CD4-positive, alpha-beta T cell (primary cell): ENCODE results near the gene PDCD5. TPM values are rescaled to one million over a fixed set of nuclear protein-coding genes. Genes with fewer than 3 reads are reported as not detected.
"Not testable (repeated sequence)": the region's sequence is repeated elsewhere in the genome, so short reads cannot be mapped to it uniquely, and the experiment has no call there.

Experiments
- ATAC-seq: fragments of 200-7000 bp; cut with Tn5 transposase; one replicate; pipeline ENCODE4 v1.10.0; 2022; ENCODE audit warnings: mild to moderate bottlenecking; ENCODE audit not compliant: poor library complexity
- CTCF ChIA-PET: fragments of 350-600 bp; sonication (Branson Sonifier 250); formaldehyde crosslinking; loops from one replicate; lab custom pipeline; 2021; ENCODE audit warnings: antibody characterized with exemption, inconsistent platforms; lab: Charles Lee
- POLR2A ChIA-PET: fragments of 350-600 bp; sonication (Branson Sonifier 250); formaldehyde crosslinking; loops from one replicate; lab custom pipeline; 2021; ENCODE audit warnings: antibody characterized with exemption, inconsistent platforms; lab: Charles Lee
- DNase-seq, 14 experiments: peaks; one replicate each; pipeline ENCODE4 v3.0.0-alpha.2; 2013 to 2020; ENCODE audit warnings: mixed read lengths in 2 of 14
- H3K27ac ChIP-seq, 2 donors: one replicate each; pipeline versions ENCODE4 v1.5.1 to v1.7.0; 2013; ENCODE audit warnings: low read length in 2 of 2, low read depth in 1 of 2, mild to moderate bottlenecking in 1 of 2
- H3K27me3 ChIP-seq, 2 experiments: 1 replicate in 1 of 2; 2 replicates in 1 of 2; pipeline versions ENCODE4 v1.6.1 to v1.7.0; 2013; ENCODE audit warnings: low read length in 2 of 2, control low read depth in 1 of 2, mild to moderate bottlenecking in 1 of 2, moderate library complexity in 1 of 2; ENCODE audit not compliant: insufficient read depth in 2 of 2, control insufficient read depth in 1 of 2
- H3K36me3 ChIP-seq: one replicate; pipeline ENCODE4 v1.6.1; 2013; ENCODE audit warnings: low read length, control low read depth; ENCODE audit not compliant: insufficient read depth
- H3K4me1 ChIP-seq: one replicate; pipeline ENCODE4 v1.6.1; 2013; ENCODE audit warnings: low read length, control low read depth; ENCODE audit not compliant: insufficient read depth
- H3K4me3 ChIP-seq: one replicate; pipeline ENCODE4 v1.5.1; 2013; ENCODE audit warnings: mild to moderate bottlenecking, low read length, moderate library complexity
- H3K9me3 ChIP-seq, 2 experiments: 1 replicate in 1 of 2; 2 replicates in 1 of 2; pipeline versions ENCODE4 v1.6.1 to v1.7.0; 2013; ENCODE audit warnings: low read length in 2 of 2, mild to moderate bottlenecking in 2 of 2, control low read depth in 1 of 2, moderate library complexity in 1 of 2; ENCODE audit not compliant: control insufficient read depth in 1 of 2, insufficient read depth in 1 of 2
- H3K27ac Mint-ChIP-seq: one replicate; pipeline ENCODE4 v1.8.0; 2020; ENCODE audit warnings: mixed read lengths
- H3K27me3 Mint-ChIP-seq: one replicate; pipeline ENCODE4 v1.8.0; 2021; ENCODE audit warnings: mixed read lengths
- H3K36me3 Mint-ChIP-seq: one replicate; pipeline ENCODE4 v1.8.0; 2021; ENCODE audit warnings: low read depth, mixed read lengths
- H3K4me1 Mint-ChIP-seq: one replicate; pipeline ENCODE4 v1.8.0; 2021; ENCODE audit warnings: low read depth, mixed read lengths
- H3K4me3 Mint-ChIP-seq: one replicate; pipeline ENCODE4 v1.8.0; 2020; ENCODE audit warnings: mild to moderate bottlenecking, mixed read lengths
- H3K9me3 Mint-ChIP-seq: one replicate; pipeline ENCODE4 v1.8.0; 2020; ENCODE audit warnings: mixed read lengths
- CTCF ChIP-seq: fragments of 200-600 bp; IDR thresholded peaks from one replicate; pipeline ENCODE4 v1.8.0; 2022; ENCODE audit warnings: antibody characterized with exemption, mild to moderate bottlenecking
- intact Hi-C, 2 experiments: fragments of 100-400 bp; cut with DNase I in 1 of 2; cut with micrococcal nuclease in 1 of 2; formaldehyde crosslinking; loops; one replicate each; pipeline versions ENCODE4 v1.15.1 to v1.9.0; 2023 to 2025; cut with DNase I, micrococcal nuclease
- total RNA-seq, 174 experiments: library from RNA in 2 of 174; stranded (reverse) in 2 of 174; gene quantifications; one replicate each; pipeline ENCODE4 v1.2.3 and lab custom pipeline; 2021 to 2026

The PDCD5 gene
- total RNA-seq, 2 experiments from 2014 or later, result 30.0 to 32.7 TPM

GRCh38 chr19:32581705-32582179, 752 bp downstream of the PDCD5 start:
- intact Hi-C loops, result loop anchor here (1.0 to 10.0 kb wide), 9 partner anchors 96 to 1553 kb away; partner anchors contain the start of genes ANKRD27 (in 1 of the 2), CEP89 (in 1 of the 2), DPY19L3 (in 1 of the 2) and FAAP24 (in 1 of the 2)
- ATAC-seq (no peak), DNase-seq (peak in 3 of 14 experiments; percentile 13 to 41 (median 39))
- H3K27me3 Mint-ChIP-seq, result no peaks in the 10 kb centered on the region
- H3K36me3 Mint-ChIP-seq, result peaks cover 37% of the 10 kb centered on the region
- H3K27ac Mint-ChIP-seq, result peak overlapping the region; percentile 86
- Histone ChIP-seq H3K4me1 (peaks cover 26% of the 10 kb centered on the region), H3K4me3 (peak overlapping the region; percentile 80), H3K27me3 (peaks cover 0 to 5% of the 10 kb centered on the region in 2 experiments), H3K9me3 (no peaks in the 10 kb centered on the region), H3K36me3 (peaks cover 26% of the 10 kb centered on the region), H3K27ac (peak overlapping the region in 1 of 2 donors; percentile 40)
- no peak for TF ChIP-seq CTCF
- peak overlapping the region; percentile 91 for H3K4me3 Mint-ChIP-seq
- ChIA-PET POLR2A (interaction anchor here (0.7 to 2.6 kb wide), 8 partner anchors 13 to 603 kb away, joined by 3 to 12 read pairs (median 6); partner anchors contain the start of genes ANKRD27, DPY19L3, RGS9BP and ZNF507), CTCF (interaction anchor here (1.1 kb wide), 1 partner anchor 93 kb away, joined by 3 read pairs; the partner anchor contains the start of genes ANKRD27 and RGS9BP)
- no peaks in the 10 kb centered on the region for H3K9me3 Mint-ChIP-seq
- H3K4me1 Mint-ChIP-seq, result peaks cover 47% of the 10 kb centered on the region

GRCh38 chr19:32587747-32588504, 6.9 kb downstream of the PDCD5 start:
- H3K4me3 Mint-ChIP-seq, H3K9me3 ChIP-seq, POLR2A ChIA-PET, H3K27me3 ChIP-seq, DNase-seq, H3K9me3 Mint-ChIP-seq, H3K4me3 ChIP-seq, CTCF ChIA-PET, H3K27ac Mint-ChIP-seq, ATAC-seq, H3K4me1 ChIP-seq, H3K27me3 Mint-ChIP-seq, H3K27ac ChIP-seq: not testable (repeated sequence)
- peaks cover 29% of the 10 kb centered on the region for H3K36me3 ChIP-seq
- intact Hi-C loops, result loop anchor here (10.0 kb wide), 3 partner anchors 387 to 1547 kb away; partner anchors contain the start of genes CEP89 (in 1 of the 2) and FAAP24 (in 1 of the 2)
- Mint-ChIP-seq H3K4me1 (peaks cover 32% of the 10 kb centered on the region), H3K36me3 (peaks cover 59% of the 10 kb centered on the region)

GRCh38 chr19:32594021-32594420, 13.0 kb downstream of the PDCD5 start:
- ATAC-seq (no peak), DNase-seq (no peak)
- Mint-ChIP-seq H3K36me3 (peaks cover 72% of the 10 kb centered on the region), H3K27me3 (no peaks in the 10 kb centered on the region), H3K9me3 (no peaks in the 10 kb centered on the region), H3K27ac (no peak overlapping the region), H3K4me1 (no peaks in the 10 kb centered on the region), H3K4me3 (no peak overlapping the region)
- no peak overlapping the region for H3K4me3 ChIP-seq
- peaks cover 47% of the 10 kb centered on the region for H3K36me3 ChIP-seq
- H3K27ac ChIP-seq, result no peak overlapping the region
- H3K27me3 ChIP-seq, result no peaks in the 10 kb centered on the region
- CTCF ChIA-PET, result no interaction called here
- H3K9me3 ChIP-seq, result no peaks in the 10 kb centered on the region
- H3K4me1 ChIP-seq, result no peaks in the 10 kb centered on the region
- POLR2A ChIA-PET, result no interaction called here
- intact Hi-C loops, result no loop called here
- TF ChIP-seq CTCF, result no peak
